ENCODE measurements around the gene FTCD. TPM values are rescaled to one million over a fixed set of nuclear protein-coding genes. Genes with fewer than 3 reads are reported as not detected.

FTCD gene
- total and polyA plus RNA-seq, 9 of the 15 experiments (the other 6 are each of a cell fraction or from before 2014, with no cell fraction given): 0.11 to 1.6 (median 0.67) TPM; not detected in 5

- ATAC-seq (no peak), FAIRE-seq (peak; percentile 65), DNase-seq (ENCODE audit: extremely low read depth in 1 of 4, low spot score in 3 of 4) (no peak)
- H3K9me1 ChIP-seq (ENCODE audit: control insufficient read depth, insufficient read depth, low read length): no peaks in the 10 kb centered on the region
- 6% methylated on average over 6 of the region's 6 CpGs for WGBS (ENCODE audit: insufficient coverage, low coverage, missing lambda C conversion rate)
- intact Hi-C loops (cut with micrococcal nuclease) (no loop called here), in situ Hi-C loops (cut with MboI) (no loop called here)
- CTCF ChIA-PET (ENCODE audit: low intra/inter-chr PET ratio): no interaction called here
- peaks cover 14 to 31% of the 10 kb centered on the region in 2 experiments for H3K27me3 ChIP-seq (ENCODE audit: control insufficient read depth in 2 of 2, insufficient read depth in 2 of 2, low read length in 2 of 2)
- H3K36me3 ChIP-seq (ENCODE audit: control insufficient read depth, insufficient read depth, low read length): no peaks in the 10 kb centered on the region
- no peak overlapping the region for H2AFZ ChIP-seq (ENCODE audit: low read depth, low read length)
- H3K4me3 ChIP-seq: no peak overlapping the region
- TF ChIP-seq SIRT6 (IDR thresholded peaks at IDR 0.05; ENCODE audit: low read depth, low read length): no peak
- no peak for TF ChIP-seq ATF3 (IDR thresholded peaks at IDR 0.05)
- no peak for TF ChIP-seq ATF3 (CRISPR knock-in tag; conservative IDR thresholded peaks at IDR 0.05)
- no peak for TF ChIP-seq STAT6 (CRISPR knock-in tag; IDR thresholded peaks at IDR 0.05)
- no peak for TF ChIP-seq HDAC3 (IDR thresholded peaks at IDR 0.05; ENCODE audit: borderline replicate concordance, partially characterized antibody)
- no peak for TF ChIP-seq FUS (optimal IDR thresholded peaks at IDR 0.05; ENCODE audit: low read depth, low read length)
- TF ChIP-seq ELK1 (CRISPR knock-in tag; IDR thresholded peaks at IDR 0.05): no peak
- TF ChIP-seq FOSL1 (tag; conservative IDR thresholded peaks at IDR 0.05): no peak
- TF ChIP-seq CBX1 (IDR thresholded peaks at IDR 0.05; ENCODE audit: low read depth): no peak
- no peak for TF ChIP-seq FOXM1 (IDR thresholded peaks at IDR 0.05; ENCODE audit: low read depth)
- no peak for TF ChIP-seq FOXM1 (CRISPR knock-in tag; IDR thresholded peaks at IDR 0.05; ENCODE audit: low read depth)
- TF ChIP-seq SIN3A (IDR thresholded peaks at IDR 0.05; ENCODE audit: borderline replicate concordance in 2 of 2, control insufficient read depth in 1 of 2, low read depth in 2 of 2, low read length in 2 of 2): no peak
- TF ChIP-seq YY1 (IDR thresholded peaks at IDR 0.05; ENCODE audit: borderline replicate concordance in 1 of 3, control insufficient read depth in 1 of 3, extremely low read depth in 1 of 3, insufficient read depth in 3 of 3, insufficient read length in 1 of 3, insufficient replicate concordance in 2 of 3, low read depth in 1 of 3, low read length in 2 of 3): no peak
- TF ChIP-seq ZNF408 (CRISPR knock-in tag; IDR thresholded peaks at IDR 0.05; ENCODE audit: low read depth): no peak
- TF ChIP-seq TBP (optimal IDR thresholded peaks at IDR 0.05; ENCODE audit: low read depth, low read length): no peak
- TF ChIP-seq NEUROD1 (IDR thresholded peaks at IDR 0.05; ENCODE audit: borderline replicate concordance, low read depth, low read length, partially characterized antibody): no peak
- TF ChIP-seq ARID2 (IDR thresholded peaks at IDR 0.05): no peak
- TF ChIP-seq MECOM (CRISPR knock-in tag; IDR thresholded peaks at IDR 0.05): no peak
- TF ChIP-seq THRAP3 (IDR thresholded peaks at IDR 0.05; ENCODE audit: borderline replicate concordance): no peak
- H4K20me1 ChIP-seq (replicated peaks; ENCODE audit: control insufficient read depth, insufficient read depth, low read length): 0 out of 2 replicates have a peak, but pooled peaks cover 6% of the 10 kb centered on the region
- H3K27ac ChIP-seq (ENCODE audit: extremely low read depth, low read depth, low read length): no peak overlapping the region
- POLR2A ChIA-PET: interaction anchor here (0.8 to 0.9 kb wide), 2 partner anchors 15 to 35 kb away, joined by 3 read pairs; no protein-coding TSS in a partner anchor
- H3K79me2 ChIP-seq (ENCODE audit: control insufficient read depth, insufficient read depth, low read length): no peaks in the 10 kb centered on the region
- BruUV-seq (replicated peaks): no TSS peak
- H3K9me3 ChIP-seq (replicated peaks; ENCODE audit: control insufficient read depth, insufficient read depth, low read depth, low read length): no peaks in the 10 kb centered on the region
- H3K4me2 ChIP-seq (ENCODE audit: insufficient read depth, low read length): no peak overlapping the region
- H3K9ac ChIP-seq (ENCODE audit: insufficient read depth in 1 of 2, low read depth in 2 of 2, low read length in 2 of 2): no peak overlapping the region
- peaks cover 0 to 24% of the 10 kb centered on the region in 2 experiments; a peak in 2 of 5 replicates for H3K4me1 ChIP-seq (replicated peaks in 1 of 2; ENCODE audit: control insufficient read depth in 2 of 2, insufficient read depth in 2 of 2, low read length in 2 of 2)
These were observed 55.4 kb downstream of the FTCD start for GRCh38 chr21:46100020-46100419.
